ENCODE results near the gene DPH5.
A peak's percentile ranks its signal among the peaks of the same experiment; 100 is the strongest.
"Not testable (repeated sequence)": the region's sequence is repeated elsewhere in the genome, so short reads cannot be mapped to it uniquely, and the experiment has no call there.

The DPH5 gene

GRCh38 chr1:100950337-100950736, 75.2 kb downstream of the DPH5 start:
- ChIA-PET CTCF (interaction anchor here (1.1 kb wide), 1 partner anchor 9 kb away, joined by 3 read pairs; no protein-coding TSS in a partner anchor), POLR2A (interaction anchor here (0.6 kb wide), 1 partner anchor 9 kb away, joined by 3 read pairs; no protein-coding TSS in a partner anchor)
- no peaks in the 10 kb centered on the region for H3K4me1 ChIP-seq (ENCODE audit: control extremely low read depth in 1 of 4, control insufficient read depth in 4 of 4, insufficient read depth in 4 of 4, low read length in 3 of 4)
- H3K9me3 ChIP-seq (ENCODE audit: control extremely low read depth in 1 of 5, control insufficient read depth in 4 of 5, insufficient read depth in 2 of 5, low read depth in 1 of 5, low read length in 4 of 5): peaks cover 0 to 4% (median 0%) of the 10 kb centered on the region in 5 experiments
- H3K27ac ChIP-seq (ENCODE audit: insufficient read depth in 1 of 2, low read depth in 1 of 2, low read length in 2 of 2, poor library complexity in 1 of 2, severe bottlenecking in 2 of 2): no peak overlapping the region
- no peak overlapping the region for H3K4me3 ChIP-seq (ENCODE audit: control insufficient read depth in 1 of 7, extremely low read depth in 1 of 7, insufficient read depth in 4 of 7, low read depth in 2 of 7, low read length in 6 of 7)
- H3K36me3 ChIP-seq (ENCODE audit: control insufficient read depth in 4 of 4, insufficient read depth in 4 of 4, low read length in 3 of 4): peaks cover 8 to 25% (median 19%) of the 10 kb centered on the region in 4 experiments
- no peaks in the 10 kb centered on the region for H3K27me3 ChIP-seq (replicated peaks in 2 of 5; ENCODE audit: control insufficient read depth in 4 of 5, insufficient read depth in 5 of 5, low read length in 4 of 5)
- no peak for DNase-seq

- WGBS (ENCODE audit: insufficient coverage): 85% methylated on average over 7 of the region's 9 CpGs
- H3K4me1 ChIP-seq (ENCODE audit: control extremely low read depth in 1 of 4, control insufficient read depth in 4 of 4, insufficient read depth in 4 of 4, low read length in 3 of 4); H3K27ac ChIP-seq (ENCODE audit: insufficient read depth in 1 of 2, low read depth in 1 of 2, low read length in 2 of 2, poor library complexity in 1 of 2, severe bottlenecking in 2 of 2); H3K4me3 ChIP-seq (ENCODE audit: control insufficient read depth in 1 of 7, extremely low read depth in 1 of 7, insufficient read depth in 4 of 7, low read depth in 2 of 7, low read length in 6 of 7); H3K9me3 ChIP-seq (ENCODE audit: control extremely low read depth in 1 of 5, control insufficient read depth in 4 of 5, insufficient read depth in 2 of 5, low read depth in 1 of 5, low read length in 4 of 5); POLR2A ChIA-PET; H3K27me3 ChIP-seq (replicated peaks in 2 of 5; ENCODE audit: control insufficient read depth in 4 of 5, insufficient read depth in 5 of 5, low read length in 4 of 5): not testable (repeated sequence)
- DNase-seq: peak in 2 of 3 donors; percentile 16 to 51
- CTCF ChIA-PET: interaction anchor here (1.4 kb wide), 1 partner anchor 13 kb away, joined by 3 read pairs; no protein-coding TSS in a partner anchor
- H3K36me3 ChIP-seq (ENCODE audit: control insufficient read depth in 4 of 4, insufficient read depth in 4 of 4, low read length in 3 of 4): peaks cover 8 to 25% (median 19%) of the 10 kb centered on the region in 4 experiments
Observed at GRCh38 chr1:100949515-100950158, 75.9 kb downstream of the DPH5 start.

GRCh38 chr1:100948721-100949405, 76.7 kb downstream of the DPH5 start:
- CTCF ChIA-PET: interaction anchor here (1.4 kb wide), 1 partner anchor 12 kb away, joined by 3 read pairs; no protein-coding TSS in a partner anchor
- DNase-seq; H3K4me1 ChIP-seq (ENCODE audit: control extremely low read depth in 1 of 4, control insufficient read depth in 4 of 4, insufficient read depth in 4 of 4, low read length in 3 of 4); H3K27ac ChIP-seq (ENCODE audit: insufficient read depth in 1 of 2, low read depth in 1 of 2, low read length in 2 of 2, poor library complexity in 1 of 2, severe bottlenecking in 2 of 2); H3K27me3 ChIP-seq (replicated peaks in 2 of 5; ENCODE audit: control insufficient read depth in 4 of 5, insufficient read depth in 5 of 5, low read length in 4 of 5); H3K9me3 ChIP-seq (ENCODE audit: control extremely low read depth in 1 of 5, control insufficient read depth in 4 of 5, insufficient read depth in 2 of 5, low read depth in 1 of 5, low read length in 4 of 5); H3K4me3 ChIP-seq (ENCODE audit: control insufficient read depth in 1 of 7, extremely low read depth in 1 of 7, insufficient read depth in 4 of 7, low read depth in 2 of 7, low read length in 6 of 7); POLR2A ChIA-PET: not testable (repeated sequence)
- WGBS (ENCODE audit: insufficient coverage): 100% methylated on average over 4 of the region's 7 CpGs
- H3K36me3 ChIP-seq (ENCODE audit: control insufficient read depth in 4 of 4, insufficient read depth in 4 of 4, low read length in 3 of 4): peaks cover 8 to 25% (median 20%) of the 10 kb centered on the region in 4 experiments

GRCh38 chr1:100947816-100948215, 77.8 kb downstream of the DPH5 start:
- H3K4me1 ChIP-seq (ENCODE audit: control extremely low read depth in 1 of 4, control insufficient read depth in 4 of 4, insufficient read depth in 4 of 4, low read length in 3 of 4); H3K9me3 ChIP-seq (ENCODE audit: control extremely low read depth in 1 of 5, control insufficient read depth in 4 of 5, insufficient read depth in 2 of 5, low read depth in 1 of 5, low read length in 4 of 5); H3K27ac ChIP-seq (ENCODE audit: insufficient read depth in 1 of 2, low read depth in 1 of 2, low read length in 2 of 2, poor library complexity in 1 of 2, severe bottlenecking in 2 of 2); POLR2A ChIA-PET; CTCF ChIA-PET; H3K4me3 ChIP-seq (ENCODE audit: control insufficient read depth in 1 of 7, extremely low read depth in 1 of 7, insufficient read depth in 4 of 7, low read depth in 2 of 7, low read length in 6 of 7); DNase-seq; H3K27me3 ChIP-seq (replicated peaks in 2 of 5; ENCODE audit: control insufficient read depth in 4 of 5, insufficient read depth in 5 of 5, low read length in 4 of 5): not testable (repeated sequence)
- H3K36me3 ChIP-seq (ENCODE audit: control insufficient read depth in 4 of 4, insufficient read depth in 4 of 4, low read length in 3 of 4): peaks cover 11 to 31% (median 22%) of the 10 kb centered on the region in 4 experiments
- WGBS (ENCODE audit: insufficient coverage): no CpG with 5 or more reads among the region's 3 CpGs

- peaks cover 10 to 28% (median 16%) of the 10 kb centered on the region in 4 experiments for H3K36me3 ChIP-seq (ENCODE audit: control insufficient read depth in 4 of 4, insufficient read depth in 4 of 4, low read length in 3 of 4)
- H3K27me3 ChIP-seq (replicated peaks in 2 of 5; ENCODE audit: control insufficient read depth in 4 of 5, insufficient read depth in 5 of 5, low read length in 4 of 5); H3K4me3 ChIP-seq (ENCODE audit: control insufficient read depth in 1 of 7, extremely low read depth in 1 of 7, insufficient read depth in 4 of 7, low read depth in 2 of 7, low read length in 6 of 7); CTCF ChIA-PET; H3K27ac ChIP-seq (ENCODE audit: insufficient read depth in 1 of 2, low read depth in 1 of 2, low read length in 2 of 2, poor library complexity in 1 of 2, severe bottlenecking in 2 of 2); H3K4me1 ChIP-seq (ENCODE audit: control extremely low read depth in 1 of 4, control insufficient read depth in 4 of 4, insufficient read depth in 4 of 4, low read length in 3 of 4); POLR2A ChIA-PET; DNase-seq; H3K9me3 ChIP-seq (ENCODE audit: control extremely low read depth in 1 of 5, control insufficient read depth in 4 of 5, insufficient read depth in 2 of 5, low read depth in 1 of 5, low read length in 4 of 5): not testable (repeated sequence)
- WGBS (ENCODE audit: insufficient coverage): no CpG with 5 or more reads among the region's 3 CpGs
Observed at GRCh38 chr1:100946064-100946463, 79.5 kb downstream of the DPH5 start.

GRCh38 chr1:100943533-100943932, 82.1 kb downstream of the DPH5 start:
- DNase-seq: no peak
- no CpG with 5 or more reads among the region's 1 CpG for WGBS (ENCODE audit: insufficient coverage)
- H3K4me1 ChIP-seq (ENCODE audit: control extremely low read depth in 1 of 4, control insufficient read depth in 4 of 4, insufficient read depth in 4 of 4, low read length in 3 of 4): no peaks in the 10 kb centered on the region
- no peaks in the 10 kb centered on the region for H3K27me3 ChIP-seq (replicated peaks in 2 of 5; ENCODE audit: control insufficient read depth in 4 of 5, insufficient read depth in 5 of 5, low read length in 4 of 5)
- no peak overlapping the region for H3K4me3 ChIP-seq (ENCODE audit: control insufficient read depth in 1 of 7, extremely low read depth in 1 of 7, insufficient read depth in 4 of 7, low read depth in 2 of 7, low read length in 6 of 7)
- H3K27ac ChIP-seq (ENCODE audit: insufficient read depth in 1 of 2, low read depth in 1 of 2, low read length in 2 of 2, poor library complexity in 1 of 2, severe bottlenecking in 2 of 2): no peak overlapping the region
- POLR2A ChIA-PET: interaction anchor here (0.6 kb wide), 1 partner anchor 308 kb away, joined by 4 read pairs; no protein-coding TSS in a partner anchor
- CTCF ChIA-PET: interaction anchor here (1.1 to 1.8 kb wide), 2 partner anchors 14 to 68 kb away, joined by 3 to 5 read pairs; no protein-coding TSS in a partner anchor
- peaks cover 0 to 2% (median 0%) of the 10 kb centered on the region in 5 experiments for H3K9me3 ChIP-seq (ENCODE audit: control extremely low read depth in 1 of 5, control insufficient read depth in 4 of 5, insufficient read depth in 2 of 5, low read depth in 1 of 5, low read length in 4 of 5)
- H3K36me3 ChIP-seq (ENCODE audit: control insufficient read depth in 4 of 4, insufficient read depth in 4 of 4, low read length in 3 of 4): peaks cover 9 to 31% (median 17%) of the 10 kb centered on the region in 4 experiments

Measured in common myeloid progenitor, CD34-positive (primary cell).